IMR-90 (cell line): ENCODE results near the gene PPIB. TPM values are rescaled to one million over a fixed set of nuclear protein-coding genes. Genes with fewer than 3 reads are reported as not detected.

ENCODE experiments used
- ATAC-seq: fragments of 200-7000 bp; cut with Tn5 transposase; 2 replicates; pipeline ENCODE4 v1.9.1; 2020; ENCODE audit warnings: low read depth, mild to moderate bottlenecking, moderate library complexity
- BruUV-seq: library from RNA; stranded (reverse); fragments of 400-500 nt; replicated peaks from 2 replicates; lab custom pipeline; 2021; lab: Mats Ljungman, UMichigan
- CTCF ChIA-PET: fragments of 300-600 bp; formaldehyde crosslinking; extraction: SDS; loops from one replicate; lab custom pipeline; 2021; ENCODE audit warnings: antibody characterized with exemption; lab: Yijun Ruan, JAX
- POLR2A ChIA-PET: fragments of 300-600 bp; sonication (Branson Sonifier 250); formaldehyde crosslinking; loops from one replicate; lab custom pipeline; 2022; ENCODE audit warnings: antibody characterized with exemption; ENCODE audit not compliant: unreplicated experiment; lab: Charles Lee
- DNase-seq: peaks from one replicate; pipeline ENCODE4 v3.0.0; 2013
- H2AFZ ChIP-seq: replicated peaks from 2 replicates; pipeline ENCODE3; 2013; ENCODE audit warnings: low read length, mild to moderate bottlenecking; ENCODE audit not compliant: poor library complexity
- H2AK5ac ChIP-seq: 2 replicates; pipeline ENCODE4 v1.6.1; 2013; ENCODE audit warnings: low read depth, low read length, inconsistent platforms
- H2AK9ac ChIP-seq: replicated peaks from 2 replicates; pipeline ENCODE3; 2013; ENCODE audit warnings: mild to moderate bottlenecking, low read depth, low read length, moderate library complexity; ENCODE audit not compliant: poor library complexity
- H2BK120ac ChIP-seq: 2 replicates; pipeline ENCODE4 v1.6.1; 2013; ENCODE audit warnings: low read depth, low read length, inconsistent platforms
- H2BK15ac ChIP-seq: 3 replicates; pipeline ENCODE4 v1.6.1; 2013; ENCODE audit warnings: low read depth, low read length, inconsistent platforms
- H2BK20ac ChIP-seq: 2 replicates; pipeline ENCODE4 v1.6.1; 2013; ENCODE audit warnings: low read depth, mild to moderate bottlenecking, inconsistent platforms, low read length, moderate library complexity
- H2BK5ac ChIP-seq: 2 replicates; pipeline ENCODE4 v1.6.1; 2013; ENCODE audit warnings: mild to moderate bottlenecking, low read depth, low read length, inconsistent platforms; ENCODE audit not compliant: poor library complexity, severe bottlenecking
- H3K14ac ChIP-seq: replicated peaks from 2 replicates; pipeline ENCODE4 v1.6.1; 2013; ENCODE audit warnings: low read depth, low read length, inconsistent platforms
- H3K18ac ChIP-seq: 2 replicates; pipeline ENCODE4 v1.6.1; 2013; ENCODE audit warnings: low read depth, low read length, control low read depth
- H3K23ac ChIP-seq: 2 replicates; pipeline ENCODE4 v1.6.1; 2013; ENCODE audit warnings: low read depth, low read length, inconsistent platforms
- H3K27ac ChIP-seq: 2 replicates; pipeline ENCODE4 v1.5.1; 2013; ENCODE audit warnings: mild to moderate bottlenecking, control low read depth, low read length; ENCODE audit not compliant: insufficient read depth
- H3K27me3 ChIP-seq: 2 replicates; pipeline ENCODE4 v1.6.1; 2013; ENCODE audit warnings: low read length; ENCODE audit not compliant: control insufficient read depth, insufficient read depth
- H3K36me3 ChIP-seq: 2 replicates; pipeline ENCODE4 v1.6.1; 2013; ENCODE audit warnings: low read length, mixed read lengths; ENCODE audit not compliant: control insufficient read depth, insufficient read depth
- H3K4ac ChIP-seq: 2 replicates; pipeline ENCODE4 v1.6.1; 2013; ENCODE audit warnings: low read depth, low read length, inconsistent platforms
- H3K4me1 ChIP-seq: 2 replicates; pipeline ENCODE4 v1.6.1; 2013; ENCODE audit warnings: low read length, mixed read lengths; ENCODE audit not compliant: control insufficient read depth, insufficient read depth
- H3K4me2 ChIP-seq: 2 replicates; pipeline ENCODE4 v1.6.1; 2013; ENCODE audit warnings: low read depth, mild to moderate bottlenecking, control low read depth, low read length, moderate library complexity
- H3K4me3 ChIP-seq: 2 replicates; pipeline ENCODE4 v1.5.1; 2013; ENCODE audit warnings: low read depth, mild to moderate bottlenecking, control low read depth, low read length, moderate library complexity; ENCODE audit not compliant: insufficient read depth
- H3K56ac ChIP-seq: 2 replicates; pipeline ENCODE4 v1.6.1; 2013; ENCODE audit warnings: low read length, inconsistent platforms; ENCODE audit not compliant: insufficient read depth; ENCODE audit errors: extremely low read depth
- H3K79me1 ChIP-seq, 2 experiments: 2 replicates each; pipeline ENCODE4 v1.6.1; 2013; ENCODE audit warnings: low read length in 2 of 2, inconsistent platforms in 1 of 2, low read depth in 1 of 2
- H3K9ac ChIP-seq: 2 replicates; pipeline ENCODE4 v1.6.1; 2013; ENCODE audit warnings: low read depth, low read length, control low read depth
- H3K9me1 ChIP-seq: 2 replicates; pipeline ENCODE4 v1.6.1; 2013; ENCODE audit warnings: low read length, inconsistent platforms; ENCODE audit not compliant: insufficient read depth
- H3K9me3 ChIP-seq: 2 replicates; pipeline ENCODE4 v1.6.1; 2013; ENCODE audit warnings: low read length; ENCODE audit not compliant: control insufficient read depth, insufficient read depth
- H4K20me1 ChIP-seq: 2 replicates; pipeline ENCODE4 v1.6.1; 2013; ENCODE audit warnings: low read length, inconsistent platforms; ENCODE audit not compliant: insufficient read depth
- H4K5ac ChIP-seq: 2 replicates; pipeline ENCODE4 v1.6.1; 2013; ENCODE audit warnings: mild to moderate bottlenecking, low read depth, low read length, control low read depth
- H4K8ac ChIP-seq, 2 experiments: 2 replicates each; pipeline ENCODE4 v1.6.1; 2013; ENCODE audit warnings: low read depth in 2 of 2, low read length in 2 of 2, control low read depth in 1 of 2, inconsistent platforms in 1 of 2
- H4K91ac ChIP-seq: 2 replicates; pipeline ENCODE4 v1.6.1; 2013; ENCODE audit warnings: low read depth, low read length, inconsistent platforms; ENCODE audit not compliant: insufficient read depth
- BHLHE40 ChIP-seq: fragments of 150-350 bp; IDR thresholded peaks from 2 replicates; pipeline ENCODE4 v1.6.1; 2016; ENCODE audit warnings: mild to moderate bottlenecking, low read depth, low read length
- CEBPB ChIP-seq: IDR thresholded peaks from 2 replicates; pipeline ENCODE4 v1.6.1; 2012; ENCODE audit warnings: low read depth, low read length, improper control_type of control experiment
- CTCF ChIP-seq: conservative IDR thresholded peaks from 2 replicates; pipeline ENCODE4 v1.5.1; 2012; ENCODE audit warnings: mild to moderate bottlenecking, low read depth, low read length, improper control_type of control experiment
- FOS ChIP-seq: fragments of 150-350 bp; IDR thresholded peaks from 2 replicates; pipeline ENCODE4 v1.6.1; 2016; ENCODE audit warnings: low read depth, low read length
- MAFK ChIP-seq: IDR thresholded peaks from 2 replicates; pipeline ENCODE4 v1.6.1; 2012; ENCODE audit warnings: low read depth, low read length, improper control_type of control experiment
- MAZ ChIP-seq: IDR thresholded peaks from 2 replicates; pipeline ENCODE4 v1.6.1; 2012; ENCODE audit warnings: low read depth, mild to moderate bottlenecking, low read length, improper control_type of control experiment, moderate library complexity, borderline replicate concordance
- MXI1 ChIP-seq: IDR thresholded peaks from 2 replicates; pipeline ENCODE4 v1.6.1; 2012; ENCODE audit warnings: low read depth, mild to moderate bottlenecking, low read length, moderate library complexity, borderline replicate concordance
- NFE2L2 ChIP-seq: fragments of 150-350 bp; IDR thresholded peaks from 2 replicates; pipeline ENCODE4 v1.6.1; 2016; ENCODE audit warnings: low read depth, mild to moderate bottlenecking, low read length
- POLR2A ChIP-seq: IDR thresholded peaks from 2 replicates; pipeline ENCODE4 v1.6.1; 2012; ENCODE audit warnings: mild to moderate bottlenecking, low read depth, low read length
- RAD21 ChIP-seq: IDR thresholded peaks from 2 replicates; pipeline ENCODE4 v1.6.1; 2012; ENCODE audit warnings: low read length, improper control_type of control experiment
- RCOR1 ChIP-seq: IDR thresholded peaks from 2 replicates; pipeline ENCODE4 v1.6.1; 2012; ENCODE audit warnings: mild to moderate bottlenecking, low read length, improper control_type of control experiment; ENCODE audit not compliant: insufficient replicate concordance
- RFX5 ChIP-seq: IDR thresholded peaks from 2 replicates; pipeline ENCODE4 v1.8.0; 2012; ENCODE audit warnings: low read depth, mild to moderate bottlenecking, low read length, moderate library complexity
- WGBS, 2 experiments: methylation state at CpG; one replicate each; pipeline versions ENCODE4 v1.1.5 to v1.1.7; 2013; ENCODE audit warnings: missing lambda C conversion rate in 2 of 2; ENCODE audit not compliant: insufficient read length in 1 of 2; ENCODE audit errors: extremely low coverage in 2 of 2; 5-methylcytosine and 5-hydroxymethylcytosine counted together
- dilution Hi-C: fragments of 300-500 bp; cut with HindIII; formaldehyde crosslinking; loops from one replicate; pipeline ENCODE4 v1.14.3; 2018; ENCODE audit warnings: low sequenced_read_pairs; ENCODE audit not compliant: unreplicated experiment
- in situ Hi-C: fragments of 300-500 bp; cut with MboI; formaldehyde crosslinking; loops from 3 replicates; pipeline ENCODE4 v1.14.3; 2019; ENCODE audit warnings: low sequenced_read_pairs, inconsistent platforms, mixed read lengths
- intact Hi-C: fragments of 100-400 bp; cut with micrococcal nuclease; formaldehyde crosslinking; loops from 2 replicates; pipeline ENCODE4 v1.10.0; 2022
- polyA plus RNA-seq, 3 experiments: library from polyadenylated mRNA; depleted of rRNA; stranded (reverse); fragments of >200 nt; gene quantifications; 2 replicates each; pipeline ENCODE4 v1.2.3, GENCODE V29; 2012; ENCODE audit warnings: low replicate concordance in 1 of 3
- total RNA-seq: library from RNA; depleted of rRNA; stranded (reverse); fragments of >200 nt; gene quantifications from 2 replicates; pipeline ENCODE4 v1.2.3, GENCODE V29; 2012
- TF ChIP-seq, protein P1 (sequence below): fragments of 150-350 bp; IDR thresholded peaks from 2 replicates; pipeline ENCODE4 v1.6.1; 2016; ENCODE audit warnings: low read depth, mild to moderate bottlenecking, low read length, moderate library complexity, borderline replicate concordance

The PPIB gene
- total and polyA plus RNA-seq, 2 of the 4 experiments (the other 2 are of a cell fraction), result 1,358 to 1,682 TPM

GRCh38 chr15:64162869-64163658, at the start of gene PPIB (continued):
- no peak for TF ChIP-seq CEBPB
- TF ChIP-seq RCOR1, result no peak
- TF ChIP-seq FOS, result no peak
- TF ChIP-seq MXI1, result peak; percentile 15; the same call in 1 of the 2 replicates
- no peak for TF ChIP-seq NFE2L2

GRCh38 chr15:64211696-64212095, 48.9 kb upstream of the PPIB start:
- POLR2A ChIA-PET, result no interaction called here
- Histone ChIP-seq H4K91ac (no peak overlapping the region), H2BK120ac (no peak overlapping the region), H3K79me1 (peaks cover 12 to 28% of the 10 kb centered on the region in 2 experiments), H2BK5ac (no peak overlapping the region), H3K4me2 (no peak overlapping the region), H3K4me1 (peaks cover 2% of the 10 kb centered on the region; the same call in 1 of the 2 replicates), H3K27ac (no peak overlapping the region), H3K27me3 (no peaks in the 10 kb centered on the region), H3K18ac (no peak overlapping the region), H2AK5ac (no peak overlapping the region), H2AK9ac (no peak overlapping the region), H3K9ac (no peak overlapping the region), H3K36me3 (peaks cover 4% of the 10 kb centered on the region), H2BK20ac (no peak overlapping the region), H3K56ac (no peak overlapping the region), H3K4me3 (no peak overlapping the region), H2AFZ (no peak overlapping the region), H3K4ac (no peak overlapping the region), H4K5ac (no peak overlapping the region), H4K20me1 (no peaks in the 10 kb centered on the region), H3K14ac (no peak overlapping the region), H3K9me3 (no peaks in the 10 kb centered on the region), H3K23ac (no peak overlapping the region), H2BK15ac (no peak overlapping the region), H3K9me1 (no peaks in the 10 kb centered on the region), H4K8ac (no peak overlapping the region)
- dilution Hi-C loops, result no loop called here
- CTCF ChIA-PET, result no interaction called here
- in situ Hi-C loops, result no loop called here
- DNase-seq (no peak), ATAC-seq (no peak)
- no TSS peak for BruUV-seq
- WGBS, 2 experiments, result no CpG with 5 or more reads among the region's 2 CpGs
- intact Hi-C loops, result no loop called here
- TF ChIP-seq MAZ (no peak), POLR2A (no peak), RFX5 (no peak), NFE2L2 (no peak), CTCF (no peak), BHLHE40 (no peak), FOS (no peak), RCOR1 (no peak), MXI1 (no peak), MAFK (no peak), CEBPB (no peak), RAD21 (no peak)
- TF ChIP-seq, protein P1, sequence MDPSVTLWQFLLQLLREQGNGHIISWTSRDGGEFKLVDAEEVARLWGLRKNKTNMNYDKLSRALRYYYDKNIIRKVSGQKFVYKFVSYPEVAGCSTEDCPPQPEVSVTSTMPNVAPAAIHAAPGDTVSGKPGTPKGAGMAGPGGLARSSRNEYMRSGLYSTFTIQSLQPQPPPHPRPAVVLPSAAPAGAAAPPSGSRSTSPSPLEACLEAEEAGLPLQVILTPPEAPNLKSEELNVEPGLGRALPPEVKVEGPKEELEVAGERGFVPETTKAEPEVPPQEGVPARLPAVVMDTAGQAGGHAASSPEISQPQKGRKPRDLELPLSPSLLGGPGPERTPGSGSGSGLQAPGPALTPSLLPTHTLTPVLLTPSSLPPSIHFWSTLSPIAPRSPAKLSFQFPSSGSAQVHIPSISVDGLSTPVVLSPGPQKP, result no peak
